Endodermal cell (in vitro differentiated cells): ENCODE results near the gene CALCA. TPM values are rescaled to one million over a fixed set of nuclear protein-coding genes. Genes with fewer than 3 reads are reported as not detected.

ENCODE experiments used
- DNase-seq: peaks from one replicate; pipeline ENCODE4 v3.0.0-alpha.2; 2017
- H3K27ac ChIP-seq: 2 replicates; pipeline ENCODE4 v1.5.1; 2013; ENCODE audit warnings: mild to moderate bottlenecking, low read depth, low read length, moderate library complexity
- H3K27me3 ChIP-seq: 2 replicates; pipeline ENCODE4 v1.6.1; 2013; ENCODE audit warnings: mild to moderate bottlenecking, low read length, moderate library complexity; ENCODE audit not compliant: insufficient read depth, control insufficient read depth, poor library complexity, severe bottlenecking
- H3K36me3 ChIP-seq: 2 replicates; pipeline ENCODE4 v1.7.0; 2013; ENCODE audit warnings: mild to moderate bottlenecking, low read length, moderate library complexity; ENCODE audit not compliant: control insufficient read depth, insufficient read depth
- H3K4me1 ChIP-seq: one replicate; pipeline ENCODE4 v1.7.0; 2013; ENCODE audit warnings: low read length; ENCODE audit not compliant: control insufficient read depth, insufficient read depth
- H3K4me3 ChIP-seq: 2 replicates; pipeline ENCODE4 v1.5.1; 2013; ENCODE audit warnings: mild to moderate bottlenecking, low read length, moderate library complexity
- H3K9ac ChIP-seq: 2 replicates; pipeline ENCODE4 v1.6.1; 2013; ENCODE audit warnings: mild to moderate bottlenecking, low read length, moderate library complexity; ENCODE audit not compliant: poor library complexity, severe bottlenecking; ENCODE audit errors: extremely low read depth
- H3K9me3 ChIP-seq: 2 replicates; pipeline ENCODE4 v1.6.1; 2013; ENCODE audit warnings: mild to moderate bottlenecking, low read length, moderate library complexity; ENCODE audit not compliant: control insufficient read depth
- H3K27ac Mint-ChIP-seq: 2 replicates; pipeline ENCODE4 v1.8.0; 2020; ENCODE audit warnings: mixed read lengths
- H3K27me3 Mint-ChIP-seq: 2 replicates; pipeline ENCODE4 v1.8.0; 2021; ENCODE audit warnings: mild to moderate bottlenecking, mixed read lengths; ENCODE audit not compliant: insufficient read depth
- H3K36me3 Mint-ChIP-seq: 2 replicates; pipeline ENCODE4 v1.8.0; 2020; ENCODE audit warnings: low read depth, mixed read lengths
- H3K4me1 Mint-ChIP-seq: 2 replicates; pipeline ENCODE4 v1.8.0; 2020; ENCODE audit warnings: mixed read lengths
- H3K4me3 Mint-ChIP-seq: 2 replicates; pipeline ENCODE4 v1.8.0; 2020; ENCODE audit warnings: mild to moderate bottlenecking, moderate library complexity, mixed read lengths
- H3K9me3 Mint-ChIP-seq: 2 replicates; pipeline ENCODE4 v1.8.0; 2020; ENCODE audit warnings: mild to moderate bottlenecking, mixed read lengths
- CTCF ChIP-seq: fragments of 200-600 bp; sonication (generic); conservative IDR thresholded peaks from 2 replicates; pipeline ENCODE4 v1.5.0; 2021; ENCODE audit warnings: antibody characterized with exemption, mild to moderate bottlenecking
- WGBS, 2 experiments: methylation state at CpG; one replicate each; pipeline versions ENCODE4 v1.1.5 to v1.1.7; 2013; ENCODE audit warnings: missing lambda C conversion rate in 2 of 2, mixed read lengths in 1 of 2; ENCODE audit not compliant: insufficient coverage in 1 of 2, insufficient read length in 1 of 2; 5-methylcytosine and 5-hydroxymethylcytosine counted together
- total RNA-seq, 2 donors: library from RNA; stranded (reverse); fragmentation: NEBNext Ultra II Directional in 1 of 2; extraction: Animal tissue kit (Norgen Biotek cat#: 25700) in 1 of 2; gene quantifications; 2 replicates in 1 of 2; 3 replicates in 1 of 2; pipeline ENCODE4 v1.2.1, GENCODE V29; 2021

Gene CALCA
- total RNA-seq, 2 donors from 2014 or later: not detected

- Mint-ChIP-seq H3K4me3 (no peak overlapping the region), H3K27ac (no peak overlapping the region), H3K4me1 (peaks cover 7% of the 10 kb centered on the region), H3K36me3 (no peaks in the 10 kb centered on the region), H3K9me3 (peaks cover 5% of the 10 kb centered on the region), H3K27me3 (peaks cover 8% of the 10 kb centered on the region)
- Histone ChIP-seq H3K4me1 (no peaks in the 10 kb centered on the region), H3K4me3 (no peak overlapping the region), H3K9me3 (no peaks in the 10 kb centered on the region), H3K27me3 (peaks cover 5% of the 10 kb centered on the region), H3K9ac (no peak overlapping the region), H3K27ac (no peak overlapping the region), H3K36me3 (no peaks in the 10 kb centered on the region)
- DNase-seq: no peak
- 75 to 83% methylated on average over 1 to 3 of the region's 3 CpGs for WGBS, 2 experiments
- no peak for TF ChIP-seq CTCF
Observed at GRCh38 chr11:14924318-14924717, 47.8 kb downstream of the CALCA start.

Other genes starting within 250 kb of the CALCA start
- gene CYP2R1, start 80.1 kb downstream of the CALCA start, total RNA-seq: 10 to 100 TPM; 10.4 to 12.4 TPM
- gene CALCB, start 101.2 kb upstream of the CALCA start, total RNA-seq: not detected
- not detected for gene INSC, start 142.6 kb upstream of the CALCA start, total RNA-seq